Epithelial cell of proximal tubule (primary cell): ENCODE data around the gene HLA-DPB1. TPM values are rescaled to one million over a fixed set of nuclear protein-coding genes. Genes with fewer than 3 reads are reported as not detected.

Source experiments
- DNase-seq: peaks from one replicate; pipeline ENCODE4 v3.0.0-alpha.2; 2011; ENCODE audit warnings: low read depth
- H3K4me3 ChIP-seq: 2 replicates; pipeline ENCODE4 v1.5.1; 2011; ENCODE audit warnings: low read depth, mild to moderate bottlenecking, low read length
- total RNA-seq: library from RNA; depleted of rRNA; stranded (reverse); fragments of >200 nt; gene quantifications from 2 replicates; pipeline ENCODE4 v1.2.3, GENCODE V29; 2015
- TF ChIP-seq, protein P1 (sequence below): conservative IDR thresholded peaks from 2 replicates; pipeline ENCODE4 v1.5.1; 2012; ENCODE audit warnings: low read depth, mild to moderate bottlenecking, low read length

Gene HLA-DPB1
- 49.4 and 52.3 TPM in 2 replicates for total RNA-seq

GRCh38 chr6:33075568-33076405 is at the start of gene HLA-DPB1:
Gene HLA-DPB1 (plus strand): TSS chr6:33075990. CDS start chr6:33076042, 52 bp downstream.
- TF ChIP-seq, protein P1, sequence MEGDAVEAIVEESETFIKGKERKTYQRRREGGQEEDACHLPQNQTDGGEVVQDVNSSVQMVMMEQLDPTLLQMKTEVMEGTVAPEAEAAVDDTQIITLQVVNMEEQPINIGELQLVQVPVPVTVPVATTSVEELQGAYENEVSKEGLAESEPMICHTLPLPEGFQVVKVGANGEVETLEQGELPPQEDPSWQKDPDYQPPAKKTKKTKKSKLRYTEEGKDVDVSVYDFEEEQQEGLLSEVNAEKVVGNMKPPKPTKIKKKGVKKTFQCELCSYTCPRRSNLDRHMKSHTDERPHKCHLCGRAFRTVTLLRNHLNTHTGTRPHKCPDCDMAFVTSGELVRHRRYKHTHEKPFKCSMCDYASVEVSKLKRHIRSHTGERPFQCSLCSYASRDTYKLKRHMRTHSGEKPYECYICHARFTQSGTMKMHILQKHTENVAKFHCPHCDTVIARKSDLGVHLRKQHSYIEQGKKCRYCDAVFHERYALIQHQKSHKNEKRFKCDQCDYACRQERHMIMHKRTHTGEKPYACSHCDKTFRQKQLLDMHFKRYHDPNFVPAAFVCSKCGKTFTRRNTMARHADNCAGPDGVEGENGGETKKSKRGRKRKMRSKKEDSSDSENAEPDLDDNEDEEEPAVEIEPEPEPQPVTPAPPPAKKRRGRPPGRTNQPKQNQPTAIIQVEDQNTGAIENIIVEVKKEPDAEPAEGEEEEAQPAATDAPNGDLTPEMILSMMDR, result no peak
- no peak within 1 kb of the TSS for H3K4me3 ChIP-seq
- no peak for DNase-seq

DNA sequence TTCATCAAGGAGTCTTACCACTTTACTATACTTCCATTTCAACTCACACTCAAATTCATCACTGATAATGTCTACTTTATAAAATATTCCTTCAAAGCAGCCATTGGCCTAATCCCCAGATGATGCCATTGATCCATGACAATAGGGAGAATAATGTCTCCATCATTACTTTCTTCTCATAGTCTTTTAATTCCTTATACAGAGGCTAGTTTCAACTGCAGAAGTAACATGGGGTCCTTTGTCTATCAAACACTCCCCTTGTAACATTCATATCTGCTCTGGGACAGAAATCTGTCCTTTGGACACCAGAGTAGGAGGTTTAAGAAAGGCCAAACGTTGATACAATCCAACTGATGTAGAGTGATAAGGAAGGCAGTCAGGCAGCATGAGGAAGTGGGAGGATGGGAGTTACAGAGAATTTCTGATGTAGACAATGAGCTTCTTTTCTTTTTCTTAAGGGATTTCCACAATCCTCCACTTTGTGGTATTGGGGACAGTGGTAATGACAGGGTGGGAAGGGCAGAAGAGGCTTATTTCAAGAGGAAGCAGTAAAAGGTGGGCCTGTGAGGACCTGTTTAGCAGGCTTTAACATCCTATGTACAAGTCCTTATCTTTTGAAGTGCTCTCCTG is 47.5 kb upstream of the HLA-DPB1 start:
- DNase-seq, result no peak
- H3K4me3 ChIP-seq, result no peak overlapping the region
- TF ChIP-seq, protein P1, result no peak

DNA sequence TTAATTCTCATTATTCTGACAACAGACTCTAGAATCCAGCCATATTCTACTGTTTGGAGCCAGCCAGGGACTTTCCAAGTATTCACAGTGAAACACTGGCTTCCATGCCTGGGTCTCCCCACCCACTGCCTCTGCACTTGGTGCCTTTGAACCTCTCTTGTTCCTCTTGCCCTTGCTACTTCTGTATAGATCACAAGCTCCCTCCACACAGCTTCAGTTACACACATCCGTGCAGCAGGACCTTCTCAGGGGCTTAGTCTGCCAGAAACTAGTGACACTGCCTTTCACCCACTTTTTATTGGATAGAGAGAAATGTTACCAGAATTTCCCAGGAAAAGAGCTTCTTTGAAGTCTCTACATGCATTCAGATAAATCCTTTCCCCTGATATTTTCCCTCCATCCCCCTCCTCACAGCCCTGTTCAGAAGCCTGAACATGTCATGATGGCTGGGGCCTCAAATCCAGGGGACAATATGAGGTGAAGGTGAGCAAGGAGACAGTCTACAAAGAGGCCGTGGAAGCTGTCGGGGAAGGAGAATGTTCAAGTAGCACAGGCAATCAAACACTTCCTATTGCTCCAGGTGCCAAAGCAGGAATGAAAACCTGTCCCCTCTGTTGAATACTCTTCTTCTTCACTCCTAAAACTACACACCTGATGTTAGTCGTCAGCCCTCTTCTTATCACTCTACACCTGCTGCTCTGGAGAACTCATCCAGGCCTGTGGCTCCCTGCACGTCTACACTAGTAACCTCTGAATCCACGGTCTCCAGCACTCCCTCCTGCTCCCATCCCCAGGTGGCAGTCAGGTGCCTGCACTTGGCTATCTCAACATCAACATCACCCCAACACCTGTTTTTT is 46.2 kb upstream of the HLA-DPB1 start:
- no peak overlapping the region for H3K4me3 ChIP-seq
- TF ChIP-seq, protein P1, result no peak
- DNase-seq, result no peak

DNA sequence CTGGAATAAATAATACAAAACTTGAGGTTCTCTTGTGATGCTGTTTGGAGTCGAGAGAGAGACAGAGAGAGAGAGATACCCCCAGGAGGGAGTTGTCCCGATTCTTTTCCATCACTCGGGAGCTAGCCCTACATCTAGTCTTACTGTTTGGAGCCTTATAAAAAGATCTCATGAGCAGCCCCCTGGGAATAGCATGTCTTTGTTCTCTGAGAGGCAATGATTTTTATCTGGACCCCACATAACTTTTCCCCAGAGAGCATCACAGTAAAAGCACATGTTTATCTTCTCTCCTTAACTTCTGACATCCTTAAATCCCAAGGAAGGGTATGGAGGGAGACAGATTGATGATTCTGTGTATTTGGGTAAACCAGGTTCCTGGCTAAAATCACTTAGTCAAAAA is 45.5 kb upstream of the HLA-DPB1 start:
- no peak for DNase-seq
- TF ChIP-seq, protein P1, result no peak
- H3K4me3 ChIP-seq, result no peak overlapping the region

DNA sequence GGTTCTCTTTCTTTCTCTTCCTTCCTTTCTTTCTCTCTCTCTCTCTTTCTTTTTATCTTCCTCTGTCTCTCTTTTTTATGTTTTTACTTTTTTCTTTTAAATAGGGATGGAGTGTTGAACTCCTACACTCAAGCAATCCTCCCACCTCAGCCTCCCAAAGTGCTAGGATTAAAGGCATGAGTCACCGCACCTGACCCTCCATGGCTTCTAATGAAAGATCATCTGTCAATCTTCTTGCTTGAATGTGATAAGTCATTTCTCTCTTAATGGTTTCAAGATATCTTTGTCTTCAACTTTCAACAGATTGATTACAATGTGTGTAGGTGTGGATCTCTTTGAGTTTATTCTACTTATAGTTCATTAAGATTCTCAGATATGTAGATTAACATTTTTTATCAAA is 41.2 kb upstream of the HLA-DPB1 start:
- TF ChIP-seq, protein P1, result no peak
- DNase-seq, result no peak
- no peak overlapping the region for H3K4me3 ChIP-seq

DNA sequence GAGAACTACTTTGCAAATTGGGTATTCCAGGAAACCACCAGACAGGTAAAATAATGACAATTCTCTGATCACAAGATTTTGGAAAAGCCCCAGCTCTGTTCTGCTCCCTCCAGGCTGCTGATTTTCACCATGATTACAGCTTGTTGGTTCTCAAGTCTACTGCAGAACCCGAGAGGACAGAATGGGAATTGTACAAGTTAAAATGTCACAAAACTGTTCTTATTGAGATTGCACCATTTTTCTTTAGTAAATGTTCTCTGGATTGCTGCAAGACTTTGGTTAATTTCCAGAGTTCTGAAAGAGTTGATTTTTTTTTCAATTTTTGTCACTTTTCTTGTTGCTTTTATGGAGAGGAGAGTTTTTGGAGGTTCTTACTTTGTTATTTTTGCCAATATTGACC is 39.3 kb upstream of the HLA-DPB1 start:
- H3K4me3 ChIP-seq, result no peak overlapping the region
- DNase-seq, result no peak
- TF ChIP-seq, protein P1, result no peak
